HG02610 (cell line): ENCODE data around the gene IL37.

Source experiments
- ATAC-seq: cut with Tn5 transposase; IDR thresholded peaks from one replicate; pipeline ENCODE4 v1.9.1; 2021; ENCODE audit warnings: mild to moderate bottlenecking, moderate library complexity; ENCODE audit not compliant: unreplicated experiment

IL37 gene

DNA sequence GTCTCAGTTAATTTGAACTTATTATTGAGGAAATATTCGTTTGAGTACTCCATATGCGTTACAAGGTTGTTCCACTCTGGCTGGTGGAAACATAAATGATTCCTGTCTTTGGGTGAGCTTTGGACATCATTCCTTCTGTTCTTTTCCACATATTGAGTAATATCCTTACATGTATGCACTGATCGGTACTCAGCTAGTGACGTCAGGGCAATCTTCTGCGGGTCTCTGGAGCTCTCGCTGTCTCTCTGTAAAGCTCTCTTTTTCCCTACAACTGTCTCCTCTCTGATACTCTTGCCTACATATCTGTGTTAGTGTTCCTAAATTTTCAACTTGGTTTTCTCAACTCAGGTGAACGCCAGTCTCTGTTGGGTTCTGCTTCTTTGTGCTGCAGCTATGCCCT lies 43.4 kb downstream of the IL37 start:
- no peak for ATAC-seq

DNA sequence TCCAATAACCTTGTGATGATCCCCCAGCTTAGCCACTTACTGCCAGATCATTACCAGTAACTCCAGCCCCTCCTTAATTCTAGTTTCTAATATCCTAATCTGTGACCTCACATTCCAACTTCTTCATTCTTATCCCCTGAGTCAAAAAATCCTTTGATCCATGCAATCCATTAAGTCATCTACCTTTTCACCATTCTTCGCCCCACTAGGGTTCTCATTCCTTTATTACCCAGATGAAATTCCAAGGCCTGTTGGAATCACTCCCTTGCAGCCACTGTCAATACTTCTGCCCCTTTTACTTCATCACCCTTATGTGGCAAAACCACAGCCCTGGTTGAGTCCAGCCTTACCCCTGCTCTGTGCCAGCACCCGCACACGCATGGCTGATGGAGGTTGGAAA lies 46.5 kb downstream of the IL37 start:
- ATAC-seq = no peak

- ATAC-seq = no peak
These were observed 47.6 kb downstream of the IL37 start for GRCh38 chr2:112958428-112959108.

DNA sequence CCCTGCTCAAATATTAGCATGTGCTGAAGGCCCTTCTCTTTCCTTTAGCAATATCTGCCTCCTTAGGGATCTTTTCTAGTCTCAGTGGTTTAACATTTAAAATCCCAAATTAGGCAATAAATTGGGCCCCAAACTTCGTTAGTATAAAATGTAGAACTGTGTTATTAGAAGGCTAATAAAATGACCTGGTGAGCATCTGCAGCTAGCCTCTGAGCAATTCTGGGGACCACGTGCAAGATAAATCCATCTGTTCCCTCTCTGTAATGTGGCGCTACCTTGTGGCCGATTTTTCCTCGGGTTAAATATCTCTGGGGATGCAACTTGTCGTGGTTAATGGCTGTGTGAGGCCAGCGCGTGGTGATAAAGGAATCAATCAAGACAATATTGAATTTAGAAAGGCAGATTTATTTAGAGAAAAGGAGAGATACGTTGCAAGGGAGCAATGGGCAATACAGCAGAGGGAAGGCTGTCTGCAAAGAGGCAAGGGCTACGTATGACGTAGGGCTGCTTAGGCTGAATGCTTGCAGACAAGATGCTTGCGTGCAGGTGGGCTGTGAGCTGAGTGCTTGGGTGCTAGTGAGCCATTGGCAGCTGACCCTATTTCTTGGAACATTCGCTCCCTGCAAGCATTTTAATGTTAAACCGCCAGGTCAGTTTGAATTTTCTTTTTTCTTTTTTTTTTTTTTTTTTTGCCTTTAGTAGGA lies 48.3 kb downstream of the IL37 start:
- no peak for ATAC-seq

DNA sequence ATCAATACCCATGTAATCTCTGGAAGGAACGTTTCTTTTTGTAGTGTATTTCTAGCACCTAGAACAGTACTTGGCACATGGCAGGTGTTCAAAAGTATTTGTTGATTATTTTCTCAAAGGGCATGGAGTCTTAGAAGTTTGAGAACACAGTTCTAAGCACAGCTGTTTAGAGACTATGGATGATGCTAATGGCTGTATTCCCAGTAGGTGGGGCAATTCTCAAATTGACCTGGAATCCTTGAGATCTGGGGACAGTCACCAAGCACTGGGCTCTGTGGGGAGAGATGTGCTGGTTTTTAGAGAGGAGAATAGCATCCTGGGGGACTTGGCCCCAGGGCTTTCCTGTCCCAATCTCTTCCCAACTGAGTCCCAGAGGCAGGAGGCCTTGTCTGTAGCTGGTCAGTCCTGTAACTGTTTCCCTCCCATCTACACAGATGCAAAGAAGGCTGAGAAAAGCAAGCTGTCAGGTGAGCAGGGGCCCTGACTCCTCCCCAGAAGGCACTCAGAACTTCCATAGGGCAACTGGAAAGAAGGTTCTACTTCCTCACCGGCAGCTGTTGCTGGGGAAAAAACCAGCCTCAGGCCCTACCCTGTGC lies 49.4 kb downstream of the IL37 start:
- no peak for ATAC-seq

DNA sequence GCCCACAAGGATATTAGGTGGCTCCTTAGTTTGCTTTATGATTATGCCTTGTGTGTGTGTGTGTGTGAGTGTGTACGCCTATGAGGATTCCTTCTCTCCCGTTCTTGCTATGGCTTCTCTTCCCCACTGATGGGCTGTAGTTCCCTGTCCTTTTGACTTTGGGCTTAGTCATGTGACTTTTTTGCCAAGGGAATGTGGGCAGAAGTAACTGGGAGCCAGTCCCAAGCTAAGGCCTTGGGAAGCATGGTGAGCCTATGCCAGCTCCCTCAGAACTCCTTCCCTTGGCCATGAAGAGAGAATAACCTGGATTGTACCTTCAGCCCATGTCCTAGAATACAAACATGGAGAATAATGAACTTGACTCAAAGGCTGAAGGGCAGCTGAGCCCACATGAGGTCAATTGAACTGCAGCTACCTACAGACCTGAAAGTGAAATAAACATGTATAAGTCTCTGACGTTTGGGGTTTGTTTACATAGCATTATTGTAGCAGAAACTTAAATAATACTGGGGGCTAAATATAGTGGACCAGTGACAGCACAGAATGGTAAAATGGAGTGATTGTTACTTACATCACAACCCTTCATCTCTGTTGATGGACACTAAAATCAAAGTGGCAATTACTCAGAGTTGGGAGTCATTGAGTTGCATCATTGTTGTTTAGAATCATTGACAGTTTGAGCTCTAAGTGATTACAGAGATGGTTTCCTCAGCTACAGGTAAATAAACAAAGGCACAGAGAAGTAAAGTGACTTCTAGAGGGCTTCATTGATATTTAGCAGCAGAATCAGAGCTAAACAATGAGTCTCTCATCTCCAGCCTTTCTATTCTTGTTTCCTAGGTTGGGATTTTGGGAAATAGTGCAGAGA lies 51.6 kb downstream of the IL37 start:
- ATAC-seq = no peak

GRCh38 chr2:112967023-112967422 lies 56.1 kb downstream of the IL37 start:
- ATAC-seq = no peak
